Measurements from ENCODE around the gene RNASEH2C. TPM values are rescaled to one million over a fixed set of nuclear protein-coding genes. Genes with fewer than 3 reads are reported as not detected.
"Not testable (repeated sequence)": the region's sequence is repeated elsewhere in the genome, so short reads cannot be mapped to it uniquely, and the experiment has no call there.

Gene RNASEH2C
- total RNA-seq, 1 donor from 2014 or later = 39.7 TPM

- DNase-seq = no peak
- Histone ChIP-seq H3K4me1 (no peaks in the 10 kb centered on the region), H3K27me3 (ENCODE audit: low read depth) (peaks cover 44% of the 10 kb centered on the region), H3K36me3 (no peaks in the 10 kb centered on the region), H3K27ac (replicated peaks) (no peak overlapping the region), H3K9me3 (replicated peaks) (no peaks in the 10 kb centered on the region), H3K4me3 (no peak overlapping the region)
- TF ChIP-seq CTCF (IDR thresholded peaks at IDR 0.05; ENCODE audit: borderline replicate concordance) = no peak
- intact Hi-C loops (cut with micrococcal nuclease) = no loop called here
Observed at GRCh38 chr11:65741185-65741584, 20.6 kb upstream of the RNASEH2C start.

- no peak for TF ChIP-seq CTCF (IDR thresholded peaks at IDR 0.05; ENCODE audit: borderline replicate concordance)
- intact Hi-C loops (cut with micrococcal nuclease) = no loop called here
Observed at GRCh38 chr11:65739022-65739421, 18.4 kb upstream of the RNASEH2C start.

GRCh38 chr11:65736810-65737209, 16.2 kb upstream of the RNASEH2C start:
- no peaks in the 10 kb centered on the region for H3K36me3 ChIP-seq
- intact Hi-C loops (cut with micrococcal nuclease) = no loop called here
- no peak overlapping the region for H3K4me3 ChIP-seq
- no peak for DNase-seq
- H3K4me1 ChIP-seq = no peaks in the 10 kb centered on the region
- TF ChIP-seq CTCF (IDR thresholded peaks at IDR 0.05; ENCODE audit: borderline replicate concordance) = no peak
- no peak overlapping the region for H3K27ac ChIP-seq (replicated peaks)
- peaks cover 37% of the 10 kb centered on the region for H3K27me3 ChIP-seq (ENCODE audit: low read depth)
- H3K9me3 ChIP-seq (replicated peaks) = no peaks in the 10 kb centered on the region

More at GRCh38 chr11:65739022-65739421, 18.4 kb upstream of the RNASEH2C start:
- Histone ChIP-seq H3K27me3 (ENCODE audit: low read depth) (peaks cover 42% of the 10 kb centered on the region), H3K4me1 (no peaks in the 10 kb centered on the region), H3K36me3 (no peaks in the 10 kb centered on the region), H3K27ac (replicated peaks) (no peak overlapping the region), H3K4me3 (no peak overlapping the region), H3K9me3 (replicated peaks) (no peaks in the 10 kb centered on the region)
- DNase-seq = no peak

- H3K9me3 ChIP-seq (replicated peaks); H3K4me3 ChIP-seq; H3K36me3 ChIP-seq; DNase-seq; H3K27ac ChIP-seq (replicated peaks); H3K4me1 ChIP-seq; intact Hi-C loops (cut with micrococcal nuclease): not testable (repeated sequence)
- H3K27me3 ChIP-seq (ENCODE audit: low read depth) = peaks cover 22% of the 10 kb centered on the region
Observed at GRCh38 chr11:65735111-65735510, 14.5 kb upstream of the RNASEH2C start.

GRCh38 chr11:65730461-65730860, 9.9 kb upstream of the RNASEH2C start:
- H3K4me3 ChIP-seq = no peak overlapping the region
- TF ChIP-seq CTCF (IDR thresholded peaks at IDR 0.05; ENCODE audit: borderline replicate concordance) = no peak
- intact Hi-C loops (cut with micrococcal nuclease) = no loop called here
- no peaks in the 10 kb centered on the region for H3K9me3 ChIP-seq (replicated peaks)
- H3K27ac ChIP-seq (replicated peaks) = no peak overlapping the region
- no peaks in the 10 kb centered on the region for H3K4me1 ChIP-seq
- DNase-seq = no peak
- no peaks in the 10 kb centered on the region for H3K27me3 ChIP-seq (ENCODE audit: low read depth)
- no peaks in the 10 kb centered on the region for H3K36me3 ChIP-seq

- no peak for DNase-seq
- no peaks in the 10 kb centered on the region for H3K36me3 ChIP-seq
- no peak overlapping the region for H3K4me3 ChIP-seq
- no peaks in the 10 kb centered on the region for H3K4me1 ChIP-seq
- no peak overlapping the region for H3K27ac ChIP-seq (replicated peaks)
- H3K27me3 ChIP-seq (ENCODE audit: low read depth) = no peaks in the 10 kb centered on the region
- no peak for TF ChIP-seq CTCF (IDR thresholded peaks at IDR 0.05; ENCODE audit: borderline replicate concordance)
- intact Hi-C loops (cut with micrococcal nuclease) = loop anchor here (10.0 kb wide), 1 partner anchor 87 kb away; no protein-coding TSS in a partner anchor
- no peaks in the 10 kb centered on the region for H3K9me3 ChIP-seq (replicated peaks)
Observed at GRCh38 chr11:65727865-65728264, 7.3 kb upstream of the RNASEH2C start.

Measured in left ventricle myocardium inferior (tissue), 1 donor.